B cell (primary cell): Measurements from ENCODE around the gene STK17A.

Experiments used
- EZH2 ChIP-seq: IDR thresholded peaks from 2 replicates; pipeline ENCODE4 v1.6.1; 2012; ENCODE audit warnings: borderline replicate concordance, low read depth, mild to moderate bottlenecking, moderate library complexity, low read length; ENCODE audit not compliant: insufficient read depth, poor library complexity, severe bottlenecking
- TF ChIP-seq, protein P1 (sequence below): fragments of 200-600 bp; IDR thresholded peaks from one replicate; pipeline ENCODE4 v1.8.0; 2022; ENCODE audit warnings: antibody characterized with exemption, mild to moderate bottlenecking

DNA sequence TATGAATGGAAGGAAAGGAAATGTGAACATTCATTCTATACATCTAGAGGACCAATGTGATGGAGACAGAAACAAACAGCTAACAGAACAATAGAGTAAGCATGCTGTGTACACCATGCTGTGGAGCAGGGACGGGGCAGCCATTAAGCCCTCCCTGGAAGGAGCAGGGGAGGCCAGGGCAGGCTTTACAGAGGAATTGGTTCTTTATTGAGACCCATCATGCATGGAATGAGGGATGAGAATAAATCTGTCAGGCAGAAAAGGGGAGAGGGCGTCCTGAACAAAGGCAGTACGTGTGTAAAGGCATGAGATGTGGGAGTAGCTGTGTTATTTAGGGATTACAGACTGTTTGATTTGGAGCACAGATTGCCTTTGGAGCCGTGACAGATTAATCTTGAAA is 35.2 kb downstream of the STK17A start:
- TF ChIP-seq, protein P1, sequence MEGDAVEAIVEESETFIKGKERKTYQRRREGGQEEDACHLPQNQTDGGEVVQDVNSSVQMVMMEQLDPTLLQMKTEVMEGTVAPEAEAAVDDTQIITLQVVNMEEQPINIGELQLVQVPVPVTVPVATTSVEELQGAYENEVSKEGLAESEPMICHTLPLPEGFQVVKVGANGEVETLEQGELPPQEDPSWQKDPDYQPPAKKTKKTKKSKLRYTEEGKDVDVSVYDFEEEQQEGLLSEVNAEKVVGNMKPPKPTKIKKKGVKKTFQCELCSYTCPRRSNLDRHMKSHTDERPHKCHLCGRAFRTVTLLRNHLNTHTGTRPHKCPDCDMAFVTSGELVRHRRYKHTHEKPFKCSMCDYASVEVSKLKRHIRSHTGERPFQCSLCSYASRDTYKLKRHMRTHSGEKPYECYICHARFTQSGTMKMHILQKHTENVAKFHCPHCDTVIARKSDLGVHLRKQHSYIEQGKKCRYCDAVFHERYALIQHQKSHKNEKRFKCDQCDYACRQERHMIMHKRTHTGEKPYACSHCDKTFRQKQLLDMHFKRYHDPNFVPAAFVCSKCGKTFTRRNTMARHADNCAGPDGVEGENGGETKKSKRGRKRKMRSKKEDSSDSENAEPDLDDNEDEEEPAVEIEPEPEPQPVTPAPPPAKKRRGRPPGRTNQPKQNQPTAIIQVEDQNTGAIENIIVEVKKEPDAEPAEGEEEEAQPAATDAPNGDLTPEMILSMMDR = no peak
- no peak for TF ChIP-seq EZH2
